Mesothelial cell of epicardium (in vitro differentiated cells): ENCODE results near the gene TSNAXIP1. TPM values are rescaled to one million over a fixed set of nuclear protein-coding genes. Genes with fewer than 3 reads are reported as not detected.

Experiments
- DNase-seq, 2 experiments: peaks; one replicate each; pipeline ENCODE4 v3.0.0; 2021; ENCODE audit warnings: low spot score in 2 of 2; ENCODE audit not compliant: unreplicated experiment in 2 of 2
- H3K27ac Mint-ChIP-seq: 2 replicates; pipeline ENCODE4 v1.8.0; 2021; ENCODE audit warnings: mixed read lengths
- H3K27me3 Mint-ChIP-seq: 2 replicates; pipeline ENCODE4 v1.8.0; 2021; ENCODE audit warnings: low read depth, mixed read lengths
- H3K36me3 Mint-ChIP-seq: 2 replicates; pipeline ENCODE4 v1.8.0; 2021; ENCODE audit warnings: mixed read lengths
- H3K4me1 Mint-ChIP-seq: 2 replicates; pipeline ENCODE4 v1.8.0; 2021; ENCODE audit warnings: mixed read lengths
- H3K4me3 Mint-ChIP-seq: 2 replicates; pipeline ENCODE4 v1.8.0; 2021; ENCODE audit warnings: mild to moderate bottlenecking, moderate library complexity, mixed read lengths
- H3K9me3 Mint-ChIP-seq: 2 replicates; pipeline ENCODE4 v1.8.0; 2021; ENCODE audit warnings: mixed read lengths
- total RNA-seq: library from RNA; stranded (reverse); gene quantifications from 3 replicates; pipeline ENCODE4 v1.2.1, GENCODE V29; 2021
- TF ChIP-seq, protein P1 (sequence below): fragments of 200-600 bp; sonication (generic); IDR thresholded peaks from one replicate; pipeline ENCODE4 v1.5.0; 2021; ENCODE audit warnings: antibody characterized with exemption; ENCODE audit not compliant: unreplicated experiment

The TSNAXIP1 gene
- total RNA-seq, 1 donor from 2014 or later: 4.8 TPM

DNA sequence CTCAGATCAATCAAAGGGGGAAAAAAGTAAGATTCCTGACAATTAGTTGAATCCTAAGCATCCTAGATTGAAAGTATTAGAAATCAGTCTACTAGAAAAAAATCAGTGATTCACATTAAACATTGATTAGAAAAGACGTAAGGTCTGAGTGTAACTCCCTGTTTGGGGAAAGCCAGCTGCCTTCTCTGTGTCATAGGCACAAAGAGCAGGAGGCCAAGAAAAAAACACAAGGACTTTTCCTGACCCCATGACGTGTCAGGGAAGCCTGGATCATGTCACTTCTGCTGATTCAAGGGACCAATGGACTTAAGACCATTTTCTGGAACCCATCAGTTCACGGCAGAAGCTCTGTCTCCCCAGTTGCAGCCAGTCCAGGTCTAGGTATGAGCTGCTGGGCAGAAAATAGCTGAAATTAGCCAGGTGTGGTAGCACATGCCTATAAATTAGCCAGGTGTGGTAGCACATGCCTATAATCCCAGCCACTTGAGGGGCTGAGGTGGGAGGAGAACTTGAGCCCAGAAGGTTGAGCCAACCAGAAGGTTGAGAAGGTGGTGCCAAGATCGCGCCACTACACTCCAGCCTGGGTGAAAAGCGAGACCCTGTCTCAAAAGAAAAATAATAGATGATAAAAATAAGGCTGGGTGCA, 36.2 kb upstream of the TSNAXIP1 start:
- Mint-ChIP-seq H3K27me3 (no peaks in the 10 kb centered on the region), H3K36me3 (peaks cover 26% of the 10 kb centered on the region), H3K4me1 (peaks cover 8% of the 10 kb centered on the region), H3K27ac (peak overlapping the region; percentile 35), H3K4me3 (no peak overlapping the region), H3K9me3 (no peaks in the 10 kb centered on the region)
- TF ChIP-seq, protein P1, sequence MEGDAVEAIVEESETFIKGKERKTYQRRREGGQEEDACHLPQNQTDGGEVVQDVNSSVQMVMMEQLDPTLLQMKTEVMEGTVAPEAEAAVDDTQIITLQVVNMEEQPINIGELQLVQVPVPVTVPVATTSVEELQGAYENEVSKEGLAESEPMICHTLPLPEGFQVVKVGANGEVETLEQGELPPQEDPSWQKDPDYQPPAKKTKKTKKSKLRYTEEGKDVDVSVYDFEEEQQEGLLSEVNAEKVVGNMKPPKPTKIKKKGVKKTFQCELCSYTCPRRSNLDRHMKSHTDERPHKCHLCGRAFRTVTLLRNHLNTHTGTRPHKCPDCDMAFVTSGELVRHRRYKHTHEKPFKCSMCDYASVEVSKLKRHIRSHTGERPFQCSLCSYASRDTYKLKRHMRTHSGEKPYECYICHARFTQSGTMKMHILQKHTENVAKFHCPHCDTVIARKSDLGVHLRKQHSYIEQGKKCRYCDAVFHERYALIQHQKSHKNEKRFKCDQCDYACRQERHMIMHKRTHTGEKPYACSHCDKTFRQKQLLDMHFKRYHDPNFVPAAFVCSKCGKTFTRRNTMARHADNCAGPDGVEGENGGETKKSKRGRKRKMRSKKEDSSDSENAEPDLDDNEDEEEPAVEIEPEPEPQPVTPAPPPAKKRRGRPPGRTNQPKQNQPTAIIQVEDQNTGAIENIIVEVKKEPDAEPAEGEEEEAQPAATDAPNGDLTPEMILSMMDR: no peak
- DNase-seq: no peak

DNA sequence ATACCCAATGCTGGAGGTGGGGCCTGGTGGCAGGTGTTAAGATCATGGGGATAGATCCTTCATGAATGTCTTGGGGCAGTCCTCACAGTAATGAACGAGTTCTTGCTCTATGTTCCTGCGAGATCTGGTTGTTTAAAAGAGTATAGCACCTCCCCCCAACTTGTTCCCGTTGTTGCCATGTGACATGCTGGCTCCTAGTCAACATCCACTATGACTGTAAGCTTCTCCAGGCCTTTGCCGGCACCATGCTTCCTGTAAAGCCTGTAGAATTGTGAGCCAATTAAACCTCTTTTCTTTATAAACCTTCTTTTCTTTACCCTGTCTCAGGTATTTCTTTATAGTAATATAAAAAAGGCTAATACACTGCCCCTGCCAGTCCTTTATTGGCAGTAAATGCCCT, 33.6 kb upstream of the TSNAXIP1 start:
- no peak overlapping the region for H3K27ac Mint-ChIP-seq
- H3K36me3 Mint-ChIP-seq: peaks cover 20% of the 10 kb centered on the region
- H3K4me3 Mint-ChIP-seq: no peak overlapping the region
- DNase-seq: no peak
- H3K27me3 Mint-ChIP-seq: no peaks in the 10 kb centered on the region
- TF ChIP-seq, protein P1: no peak
- no peaks in the 10 kb centered on the region for H3K9me3 Mint-ChIP-seq
- H3K4me1 Mint-ChIP-seq: peaks cover 8% of the 10 kb centered on the region

DNA sequence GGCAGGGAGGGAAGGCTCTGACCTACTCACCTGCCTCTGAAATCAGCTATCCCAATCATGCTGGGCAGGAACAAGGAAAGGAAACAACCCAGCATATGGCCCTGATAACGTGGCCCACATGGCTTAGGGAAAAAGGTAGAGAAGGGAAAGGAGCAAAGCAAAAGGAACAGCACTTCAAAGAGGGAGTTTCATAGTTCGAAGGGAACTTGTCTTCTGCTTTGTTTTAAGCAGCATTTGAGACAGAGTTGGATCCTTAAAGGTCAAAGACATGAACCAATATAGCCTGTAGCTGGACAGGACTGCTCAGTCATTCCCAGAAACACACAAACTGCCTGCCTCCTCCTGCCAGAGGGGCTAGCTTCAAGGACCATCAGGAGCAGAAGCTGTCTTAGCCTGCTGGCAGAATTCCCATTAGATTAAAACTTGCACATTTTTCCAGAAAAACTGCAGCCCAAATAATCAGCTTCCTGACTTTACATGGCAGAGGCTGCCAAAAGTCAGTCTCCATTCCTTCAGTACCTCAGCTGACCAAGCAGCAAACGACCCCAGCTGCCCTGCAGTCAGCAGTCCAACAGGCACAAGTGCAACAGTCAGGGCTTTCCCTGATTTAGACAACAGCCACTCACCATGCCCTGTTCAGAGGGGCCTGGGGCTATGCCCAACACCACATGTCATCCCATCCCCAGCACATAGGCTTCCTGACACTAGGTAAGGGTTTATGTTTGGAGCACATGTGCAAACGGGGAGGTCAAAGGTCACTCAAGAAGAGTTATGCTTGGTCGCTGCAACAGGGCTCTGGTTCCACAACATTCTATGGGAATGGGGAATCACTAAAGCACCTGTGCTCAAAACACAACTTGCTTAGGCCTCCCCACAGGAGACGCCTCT, 32.9 kb upstream of the TSNAXIP1 start:
- TF ChIP-seq, protein P1: no peak
- no peaks in the 10 kb centered on the region for H3K27me3 Mint-ChIP-seq
- H3K27ac Mint-ChIP-seq: peak overlapping the region; percentile 39
- no peak for DNase-seq
- peaks cover 20% of the 10 kb centered on the region for H3K36me3 Mint-ChIP-seq
- H3K4me3 Mint-ChIP-seq: no peak overlapping the region
- H3K4me1 Mint-ChIP-seq: peaks cover 8% of the 10 kb centered on the region
- no peaks in the 10 kb centered on the region for H3K9me3 Mint-ChIP-seq

DNA sequence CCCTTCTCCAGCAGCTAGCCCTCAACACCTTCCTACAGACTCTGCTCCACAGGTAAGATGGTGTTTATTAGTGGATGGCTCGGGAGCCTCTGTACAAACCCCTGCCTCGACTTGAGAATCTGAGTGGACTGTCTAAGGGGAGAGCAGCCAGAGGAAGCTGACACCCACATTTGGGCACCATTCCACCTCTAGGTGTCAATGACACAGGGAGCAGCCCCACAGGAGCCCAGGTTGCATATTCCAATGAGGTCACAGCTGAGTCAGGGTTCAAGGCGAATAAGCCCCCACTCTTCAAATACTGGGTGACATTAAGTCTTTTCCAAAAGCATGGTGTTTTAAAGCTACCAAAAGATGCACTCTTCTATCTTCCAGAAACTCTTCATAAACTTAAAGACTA, 32.2 kb upstream of the TSNAXIP1 start:
- no peaks in the 10 kb centered on the region for H3K27me3 Mint-ChIP-seq
- TF ChIP-seq, protein P1: no peak
- no peak overlapping the region for H3K27ac Mint-ChIP-seq
- no peak for DNase-seq
- H3K4me1 Mint-ChIP-seq: peaks cover 8% of the 10 kb centered on the region
- H3K36me3 Mint-ChIP-seq: peaks cover 20% of the 10 kb centered on the region
- no peak overlapping the region for H3K4me3 Mint-ChIP-seq
- H3K9me3 Mint-ChIP-seq: no peaks in the 10 kb centered on the region

DNA sequence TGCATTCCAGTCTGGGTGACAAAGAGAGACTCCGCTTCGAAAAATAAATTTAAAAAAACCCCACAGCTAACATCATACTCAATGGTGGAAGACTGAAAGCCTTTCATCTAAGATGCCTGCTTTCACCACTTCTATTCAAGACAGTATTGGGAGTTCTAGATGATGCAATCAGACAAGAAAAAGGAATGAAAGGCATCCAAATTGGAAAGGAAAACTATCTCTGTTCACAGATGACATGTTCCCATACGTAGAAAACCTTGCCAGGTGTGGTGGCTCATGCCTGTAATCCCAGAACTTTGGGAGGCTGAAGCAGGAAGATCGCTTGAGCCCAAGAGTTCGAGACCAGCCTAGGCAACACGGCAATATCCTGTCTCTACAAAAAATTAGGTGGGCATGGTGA, 31.4 kb upstream of the TSNAXIP1 start:
- no peak overlapping the region for H3K27ac Mint-ChIP-seq
- TF ChIP-seq, protein P1: no peak
- DNase-seq: no peak
- H3K27me3 Mint-ChIP-seq: no peaks in the 10 kb centered on the region
- peaks cover 4% of the 10 kb centered on the region for H3K4me1 Mint-ChIP-seq
- no peaks in the 10 kb centered on the region for H3K9me3 Mint-ChIP-seq
- no peak overlapping the region for H3K4me3 Mint-ChIP-seq
- peaks cover 16% of the 10 kb centered on the region for H3K36me3 Mint-ChIP-seq
